Panc1 (cell line): ENCODE results near the gene GPRIN2. TPM values are rescaled to one million over a fixed set of nuclear protein-coding genes. Genes with fewer than 3 reads are reported as not detected.

ENCODE experiments used
- ATAC-seq: fragments of 200-7000 bp; cut with Tn5 transposase; 2 replicates; pipeline ENCODE4 v1.9.1; 2020; ENCODE audit warnings: mild to moderate bottlenecking, moderate library complexity
- BruUV-seq: library from RNA; stranded (reverse); fragments of 400-500 nt; replicated peaks from 2 replicates; lab custom pipeline; 2021; lab: Mats Ljungman, UMichigan
- CTCF ChIA-PET: fragments of 300-600 bp; sonication (Branson Sonifier 250); formaldehyde crosslinking; loops from one replicate; lab custom pipeline; 2022; ENCODE audit warnings: antibody characterized with exemption; lab: Charles Lee
- POLR2A ChIA-PET: fragments of 300-600 bp; sonication (Branson Sonifier 250); formaldehyde crosslinking; loops from one replicate; lab custom pipeline; 2022; ENCODE audit warnings: antibody characterized with exemption; lab: Charles Lee
- DNase-seq: peaks from one replicate; pipeline ENCODE4 v3.0.0-alpha.2; 2010; ENCODE audit warnings: low read depth, low spot score
- H3K27ac ChIP-seq: 2 replicates; pipeline ENCODE4 v1.5.1; 2011; ENCODE audit warnings: mild to moderate bottlenecking, low read length, inconsistent platforms
- H3K27me3 ChIP-seq: fragments of 200-500 bp; sonication (Bioruptor generic); 2 replicates; pipeline ENCODE4 v1.6.0; 2014; ENCODE audit warnings: low read length, inconsistent platforms; ENCODE audit not compliant: control insufficient read depth, insufficient read depth
- H3K36me3 ChIP-seq: fragments of 200-500 bp; sonication (Bioruptor generic); 2 replicates; pipeline ENCODE4 v1.5.1; 2014; ENCODE audit warnings: inconsistent platforms, mild to moderate bottlenecking, low read length, moderate library complexity; ENCODE audit not compliant: control insufficient read depth, insufficient read depth
- H3K4me1 ChIP-seq: 2 replicates; pipeline ENCODE4 v1.5.1; 2011; ENCODE audit warnings: inconsistent platforms, mild to moderate bottlenecking, low read length, moderate library complexity; ENCODE audit not compliant: control insufficient read depth, insufficient read depth
- H3K4me3 ChIP-seq, 2 experiments: 2 replicates each; pipeline ENCODE4 v1.5.1; 2011 to 2012; ENCODE audit warnings: low read depth in 2 of 2, low read length in 2 of 2, mild to moderate bottlenecking in 2 of 2, inconsistent platforms in 1 of 2, moderate library complexity in 1 of 2
- H3K9me3 ChIP-seq: fragments of 200-500 bp; sonication (Bioruptor generic); 2 replicates; pipeline ENCODE4 v1.5.1; 2014; ENCODE audit warnings: low read depth, mild to moderate bottlenecking, inconsistent platforms, low read length, moderate library complexity; ENCODE audit not compliant: control insufficient read depth, insufficient read depth
- CTCF ChIP-seq: fragments of 450-650 bp; IDR thresholded peaks from 2 replicates; pipeline ENCODE4 v1.5.1; 2017; ENCODE audit warnings: mild to moderate bottlenecking
- POLR2AphosphoS5 ChIP-seq: IDR thresholded peaks from 2 replicates; pipeline ENCODE4 v1.6.1; 2012; ENCODE audit warnings: mild to moderate bottlenecking, low read depth, low read length, moderate library complexity
- REST ChIP-seq, 2 experiments: IDR thresholded peaks; 2 replicates each; pipeline ENCODE4 v1.6.1; 2011 to 2012; ENCODE audit warnings: low read depth in 2 of 2, control low read depth in 1 of 2, low read length in 1 of 2, mild to moderate bottlenecking in 1 of 2, moderate library complexity in 1 of 2; ENCODE audit not compliant: insufficient read depth in 1 of 2
- SIN3A ChIP-seq: IDR thresholded peaks from 2 replicates; pipeline ENCODE4 v1.6.1; 2012; ENCODE audit warnings: low read depth, mild to moderate bottlenecking, low read length, moderate library complexity, borderline replicate concordance; ENCODE audit not compliant: insufficient read depth
- TCF7L2 ChIP-seq: IDR thresholded peaks from 2 replicates; pipeline ENCODE4 v1.6.1; 2011; ENCODE audit warnings: mild to moderate bottlenecking, low read depth, low read length, inconsistent platforms
- in situ Hi-C: cut with HindIII; loops from 2 replicates; pipeline ENCODE4 v1.10.0; 2016; ENCODE audit warnings: low sequenced_read_pairs, low pct_unique_long_range_greater_than_20kb
- intact Hi-C: fragments of 100-400 bp; cut with micrococcal nuclease; formaldehyde crosslinking; loops from one replicate; pipeline ENCODE4 v1.10.0; 2022; ENCODE audit not compliant: unreplicated experiment
- total RNA-seq: library from RNA; stranded (reverse); gene quantifications from one replicate; pipeline ENCODE4 v1.2.1, GENCODE V29; 2021; ENCODE audit not compliant: unreplicated experiment

Gene GPRIN2
- total RNA-seq, 1 experiment from 2014 or later: 12.9 TPM

DNA sequence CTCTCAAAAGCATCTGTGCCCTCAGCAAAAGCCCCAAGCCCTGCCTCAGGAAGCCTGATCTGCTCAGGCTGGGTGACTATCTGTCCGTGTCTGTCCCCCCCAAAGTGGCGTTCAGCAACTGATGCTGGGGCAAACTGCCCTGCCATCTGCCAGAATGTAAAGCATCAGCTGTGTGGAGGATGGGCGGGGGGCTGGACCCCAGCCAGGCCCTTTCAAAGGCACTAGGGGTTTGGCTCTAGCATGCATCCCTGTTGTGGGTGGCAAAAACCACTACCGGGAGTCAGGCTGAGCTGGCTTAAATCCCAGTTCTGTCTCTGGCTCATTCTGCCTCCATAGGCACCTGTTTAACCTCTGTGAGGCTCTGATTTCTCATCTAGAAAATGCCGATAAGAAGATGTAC is 35.5 kb downstream of the GPRIN2 start:
- DNase-seq: no peak
- intact Hi-C loops: no loop called here
- BruUV-seq: no TSS peak
- no peak for ATAC-seq
- POLR2A ChIA-PET: no interaction called here
- Histone ChIP-seq H3K9me3 (no peaks in the 10 kb centered on the region), H3K4me1 (peaks cover 62% of the 10 kb centered on the region), H3K36me3 (no peaks in the 10 kb centered on the region), H3K4me3 (no peak overlapping the region), H3K27ac (peak overlapping the region; percentile 74), H3K27me3 (no peaks in the 10 kb centered on the region)
- CTCF ChIA-PET: no interaction called here
- in situ Hi-C loops: no loop called here
- no peak for TF ChIP-seq SIN3A
- TF ChIP-seq CTCF: no peak
- TF ChIP-seq TCF7L2: no peak
- no peak for TF ChIP-seq POLR2AphosphoS5
- no peak for TF ChIP-seq REST (IDR thresholded peaks at IDR 0.05; ENCODE audit: insufficient read depth in 1 of 2, low read depth in 2 of 2, low read length in 1 of 2)

GRCh38 chr10:46520381-46520780 is 36.1 kb downstream of the GPRIN2 start:
- H3K9me3 ChIP-seq: no peaks in the 10 kb centered on the region
- intact Hi-C loops: no loop called here
- H3K27ac ChIP-seq: peak overlapping the region; percentile 74; the same call in 1 of the 2 replicates
- no peak overlapping the region for H3K4me3 ChIP-seq
- peaks cover 57% of the 10 kb centered on the region for H3K4me1 ChIP-seq
- no peak for ATAC-seq
- no peaks in the 10 kb centered on the region for H3K36me3 ChIP-seq
- ChIA-PET POLR2A (no interaction called here), CTCF (no interaction called here)
- in situ Hi-C loops: no loop called here
- no TSS peak for BruUV-seq
- H3K27me3 ChIP-seq: no peaks in the 10 kb centered on the region
- DNase-seq: no peak
- TF ChIP-seq TCF7L2: no peak
- TF ChIP-seq CTCF: no peak
